H9 (cell line): Measurements from ENCODE around the gene HOXD11. TPM values are rescaled to one million over a fixed set of nuclear protein-coding genes. Genes with fewer than 3 reads are reported as not detected.
A peak's percentile ranks its signal among the peaks of the same experiment; 100 is the strongest.

ENCODE experiments used
- DNase-seq: peaks from one replicate; pipeline ENCODE4 v3.0.0-alpha.2; 2017
- H2AFZ ChIP-seq: one replicate; pipeline ENCODE4 v1.6.1; 2013; ENCODE audit warnings: mild to moderate bottlenecking, low read length, control low read depth, moderate library complexity
- H2AK5ac ChIP-seq: 2 replicates; pipeline ENCODE4 v1.6.1; 2013; ENCODE audit warnings: low read length, control low read depth, mixed read lengths; ENCODE audit not compliant: insufficient read length
- H2BK120ac ChIP-seq: one replicate; pipeline ENCODE4 v1.6.1; 2013; ENCODE audit warnings: low read depth, mild to moderate bottlenecking, low read length, control low read depth, inconsistent platforms; ENCODE audit not compliant: poor library complexity, severe bottlenecking
- H2BK12ac ChIP-seq: 2 replicates; pipeline ENCODE4 v1.6.1; 2013; ENCODE audit warnings: low read length, control low read depth, mixed read lengths, low read depth; ENCODE audit not compliant: insufficient read length
- H2BK15ac ChIP-seq: 2 replicates; pipeline ENCODE4 v1.6.1; 2013; ENCODE audit warnings: low read depth, low read length, control low read depth
- H2BK20ac ChIP-seq: one replicate; pipeline ENCODE4 v1.6.1; 2013; ENCODE audit warnings: low read depth, mild to moderate bottlenecking, low read length, control low read depth, inconsistent platforms; ENCODE audit not compliant: poor library complexity, severe bottlenecking
- H2BK5ac ChIP-seq: 2 replicates; pipeline ENCODE4 v1.6.1; 2013; ENCODE audit warnings: low read length, control low read depth, mixed read lengths; ENCODE audit not compliant: insufficient read length
- H3K14ac ChIP-seq: 2 replicates; pipeline ENCODE4 v1.6.1; 2013; ENCODE audit warnings: low read length, control low read depth; ENCODE audit not compliant: insufficient read depth
- H3K18ac ChIP-seq: 2 replicates; pipeline ENCODE4 v1.6.1; 2013; ENCODE audit warnings: low read depth, mild to moderate bottlenecking, mixed read lengths, low read length, control low read depth; ENCODE audit not compliant: insufficient read length
- H3K23ac ChIP-seq: 2 replicates; pipeline ENCODE4 v1.6.1; 2013; ENCODE audit warnings: low read length, control low read depth, mixed read lengths, low read depth; ENCODE audit not compliant: insufficient read length
- H3K23me2 ChIP-seq: 2 replicates; pipeline ENCODE4 v1.6.1; 2013; ENCODE audit warnings: low read depth, mild to moderate bottlenecking, mixed read lengths, low read length, control low read depth; ENCODE audit not compliant: insufficient read length, poor library complexity, severe bottlenecking
- H3K27ac ChIP-seq: 2 replicates; pipeline ENCODE4 v1.5.1; 2013; ENCODE audit warnings: low read length, control low read depth, mixed read lengths, low read depth; ENCODE audit not compliant: insufficient read length
- H3K27me3 ChIP-seq: 2 replicates; pipeline ENCODE4 v1.6.1; 2013; ENCODE audit warnings: low read length, control low read depth, inconsistent platforms; ENCODE audit not compliant: insufficient read depth
- H3K4ac ChIP-seq: 2 replicates; pipeline ENCODE4 v1.6.1; 2013; ENCODE audit warnings: low read depth, mild to moderate bottlenecking, control low read depth, inconsistent platforms, low read length, moderate library complexity
- H3K4me1 ChIP-seq: 2 replicates; pipeline ENCODE4 v1.6.1; 2013; ENCODE audit warnings: low read length, control low read depth, inconsistent platforms; ENCODE audit not compliant: insufficient read depth
- H3K4me2 ChIP-seq: 2 replicates; pipeline ENCODE4 v1.6.1; 2013; ENCODE audit warnings: low read length, control low read depth, mixed read lengths; ENCODE audit not compliant: insufficient read length, insufficient read depth
- H3K56ac ChIP-seq: 2 replicates; pipeline ENCODE4 v1.6.1; 2013; ENCODE audit warnings: low read depth, mild to moderate bottlenecking, mixed read lengths, low read length, control low read depth; ENCODE audit not compliant: insufficient read length
- H3K79me1 ChIP-seq: 2 replicates; pipeline ENCODE4 v1.6.1; 2013; ENCODE audit warnings: low read depth, mild to moderate bottlenecking, moderate library complexity, low read length, control low read depth, inconsistent platforms; ENCODE audit not compliant: insufficient read depth, poor library complexity, severe bottlenecking
- H3K79me2 ChIP-seq: 2 replicates; pipeline ENCODE4 v1.6.1; 2013; ENCODE audit warnings: low read length, control low read depth, inconsistent platforms; ENCODE audit not compliant: insufficient read depth
- H3K9ac ChIP-seq: 2 replicates; pipeline ENCODE4 v1.6.1; 2013; ENCODE audit warnings: low read length, control low read depth, mixed read lengths; ENCODE audit not compliant: insufficient read length; ENCODE audit errors: extremely low read depth
- H3K9me3 ChIP-seq: one replicate; pipeline ENCODE4 v1.6.1; 2013; ENCODE audit warnings: low read depth, low read length, inconsistent platforms; ENCODE audit not compliant: control insufficient read depth
- H3T11ph ChIP-seq: one replicate; pipeline ENCODE4 v1.6.1; 2013; ENCODE audit warnings: mild to moderate bottlenecking, low read length, control low read depth, inconsistent platforms
- H4K20me1 ChIP-seq: one replicate; pipeline ENCODE4 v1.6.1; 2013; ENCODE audit not compliant: control insufficient read depth, insufficient read length, insufficient read depth
- H4K5ac ChIP-seq: 2 replicates; pipeline ENCODE4 v1.6.1; 2013; ENCODE audit warnings: low read depth, mild to moderate bottlenecking, mixed read lengths, low read length, control low read depth; ENCODE audit not compliant: insufficient read length
- H4K8ac ChIP-seq: replicated peaks from 2 replicates; pipeline ENCODE4 v1.6.1; 2013; ENCODE audit warnings: low read length, control low read depth, mixed read lengths, low read depth; ENCODE audit not compliant: insufficient read length
- H4K91ac ChIP-seq: 2 replicates; pipeline ENCODE4 v1.6.1; 2013; ENCODE audit warnings: low read depth, mild to moderate bottlenecking, moderate library complexity, mixed read lengths, low read length, control low read depth; ENCODE audit not compliant: insufficient read length
- H3K27ac Mint-ChIP-seq, 3 experiments: 2 replicates in 2 of 3; 3 replicates in 1 of 3; pipeline ENCODE4 v1.8.0; 2020 to 2021; ENCODE audit warnings: mixed read lengths in 3 of 3, mild to moderate bottlenecking in 1 of 3, moderate library complexity in 1 of 3
- H3K27me3 Mint-ChIP-seq: 2 replicates; pipeline ENCODE4 v1.8.0; 2021; ENCODE audit warnings: low read depth, mild to moderate bottlenecking, moderate library complexity, mixed read lengths
- H3K36me3 Mint-ChIP-seq, 3 experiments: 2 replicates in 2 of 3; 3 replicates in 1 of 3; pipeline ENCODE4 v1.8.0; 2020 to 2021; ENCODE audit warnings: low read depth in 3 of 3, mixed read lengths in 3 of 3; ENCODE audit not compliant: insufficient read depth in 1 of 3
- H3K4me1 Mint-ChIP-seq, 2 experiments: 2 replicates each; pipeline ENCODE4 v1.8.0; 2020; ENCODE audit warnings: mixed read lengths in 2 of 2
- H3K4me3 Mint-ChIP-seq, 2 experiments: 2 replicates in 1 of 2; 3 replicates in 1 of 2; pipeline ENCODE4 v1.8.0; 2020 to 2021; ENCODE audit warnings: mild to moderate bottlenecking in 2 of 2, mixed read lengths in 2 of 2, moderate library complexity in 1 of 2
- H3K9me3 Mint-ChIP-seq, 2 experiments: 2 replicates in 1 of 2; 3 replicates in 1 of 2; pipeline ENCODE4 v1.8.0; 2020; ENCODE audit warnings: mild to moderate bottlenecking in 2 of 2, mixed read lengths in 2 of 2, moderate library complexity in 1 of 2
- WGBS: extraction: QIAGEN DNeasy Blood & Tissue Kit; methylation state at CpG from one replicate; pipeline ENCODE4 v1.1.7; 2013; ENCODE audit warnings: missing lambda C conversion rate, low lambda C conversion rate, mixed read lengths; ENCODE audit not compliant: insufficient read length; ENCODE audit errors: extremely low coverage; 5-methylcytosine and 5-hydroxymethylcytosine counted together
- total RNA-seq: library from RNA; stranded (reverse); gene quantifications from 2 replicates; pipeline ENCODE4 v1.2.1, GENCODE V29; 2021
- TF ChIP-seq, protein P1 (sequence below): fragments of 200-600 bp; sonication (generic); conservative IDR thresholded peaks from 3 replicates; pipeline ENCODE4 v1.8.0; 2021; ENCODE audit warnings: antibody characterized with exemption, mild to moderate bottlenecking

The HOXD11 gene
- total RNA-seq, 1 experiment from 2014 or later: not detected

- no peaks in the 10 kb centered on the region; a peak in 2 of 7 replicates for H3K36me3 Mint-ChIP-seq
- H3K4ac ChIP-seq: no peak overlapping the region
- no peaks in the 10 kb centered on the region for H3K4me1 ChIP-seq
- H4K5ac ChIP-seq: no peak overlapping the region
- H2AK5ac ChIP-seq: no peak overlapping the region
- H3K27ac Mint-ChIP-seq: no peak overlapping the region
- peak overlapping the region; percentile 2 to 75; a peak in 4 of 5 replicates for H3K4me3 Mint-ChIP-seq
- H2BK120ac ChIP-seq: no peak overlapping the region
- H3K9ac ChIP-seq: no peak overlapping the region
- DNase-seq: peak; percentile 45
- peaks cover 16 to 40% of the 10 kb centered on the region in 2 experiments for H3K4me1 Mint-ChIP-seq
- no peak overlapping the region for H3K18ac ChIP-seq
- no peaks in the 10 kb centered on the region for H3K79me2 ChIP-seq
- H4K20me1 ChIP-seq: no peaks in the 10 kb centered on the region
- H3K27me3 Mint-ChIP-seq: peaks cover 96% of the 10 kb centered on the region
- no peak overlapping the region for H2BK15ac ChIP-seq
- H3K23me2 ChIP-seq: no peaks in the 10 kb centered on the region
- H2BK12ac ChIP-seq: no peak overlapping the region
- H3T11ph ChIP-seq: no peak overlapping the region
- no peak overlapping the region for H2BK20ac ChIP-seq
- no peak overlapping the region for H3K23ac ChIP-seq
- H3K9me3 ChIP-seq: no peaks in the 10 kb centered on the region
- H3K27me3 ChIP-seq: peaks cover 93% of the 10 kb centered on the region
- H4K91ac ChIP-seq: no peak overlapping the region
- no peak overlapping the region for H4K8ac ChIP-seq
- H3K27ac ChIP-seq: no peak overlapping the region
- WGBS: no CpG with 5 or more reads among the region's 56 CpGs
- H2BK5ac ChIP-seq: no peak overlapping the region
- no peaks in the 10 kb centered on the region for H3K79me1 ChIP-seq
- no peak overlapping the region for H3K56ac ChIP-seq
- no peak overlapping the region for H3K4me2 ChIP-seq
- H2AFZ ChIP-seq: no peak overlapping the region
- no peak overlapping the region for H3K14ac ChIP-seq
- TF ChIP-seq, protein P1, sequence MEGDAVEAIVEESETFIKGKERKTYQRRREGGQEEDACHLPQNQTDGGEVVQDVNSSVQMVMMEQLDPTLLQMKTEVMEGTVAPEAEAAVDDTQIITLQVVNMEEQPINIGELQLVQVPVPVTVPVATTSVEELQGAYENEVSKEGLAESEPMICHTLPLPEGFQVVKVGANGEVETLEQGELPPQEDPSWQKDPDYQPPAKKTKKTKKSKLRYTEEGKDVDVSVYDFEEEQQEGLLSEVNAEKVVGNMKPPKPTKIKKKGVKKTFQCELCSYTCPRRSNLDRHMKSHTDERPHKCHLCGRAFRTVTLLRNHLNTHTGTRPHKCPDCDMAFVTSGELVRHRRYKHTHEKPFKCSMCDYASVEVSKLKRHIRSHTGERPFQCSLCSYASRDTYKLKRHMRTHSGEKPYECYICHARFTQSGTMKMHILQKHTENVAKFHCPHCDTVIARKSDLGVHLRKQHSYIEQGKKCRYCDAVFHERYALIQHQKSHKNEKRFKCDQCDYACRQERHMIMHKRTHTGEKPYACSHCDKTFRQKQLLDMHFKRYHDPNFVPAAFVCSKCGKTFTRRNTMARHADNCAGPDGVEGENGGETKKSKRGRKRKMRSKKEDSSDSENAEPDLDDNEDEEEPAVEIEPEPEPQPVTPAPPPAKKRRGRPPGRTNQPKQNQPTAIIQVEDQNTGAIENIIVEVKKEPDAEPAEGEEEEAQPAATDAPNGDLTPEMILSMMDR: no peak
- H3K9me3 Mint-ChIP-seq: peaks cover 5 to 20% of the 10 kb centered on the region in 2 experiments; a peak in 4 of 5 replicates
Observed at GRCh38 chr2:176104316-176105077, 2.6 kb upstream of the HOXD11 start.
